BLaER1 (cell line): ENCODE results near the gene SPTBN1.

Experiments
- H3K27ac ChIP-seq: shearing (Covaris generic); formaldehyde crosslinking; 2 replicates; pipeline ENCODE4 v1.8.1; 2022
- H3K27me3 ChIP-seq: shearing (Covaris generic); formaldehyde crosslinking; 2 replicates; pipeline ENCODE4 v1.8.1; 2022
- H3K36me3 ChIP-seq: shearing (Covaris generic); formaldehyde crosslinking; 2 replicates; pipeline ENCODE4 v1.8.1; 2022
- H3K4me1 ChIP-seq: shearing (Covaris generic); formaldehyde crosslinking; 2 replicates; pipeline ENCODE4 v1.8.1; 2022
- H3K4me2 ChIP-seq: shearing (Covaris generic); formaldehyde crosslinking; 2 replicates; pipeline ENCODE4 v1.8.1; 2022
- H3K4me3 ChIP-seq: shearing (Covaris generic); formaldehyde crosslinking; 2 replicates; pipeline ENCODE4 v1.8.1; 2022
- H3K9ac ChIP-seq: shearing (Covaris generic); formaldehyde crosslinking; 2 replicates; pipeline ENCODE4 v1.8.1; 2022
- H3K9me3 ChIP-seq: shearing (Covaris generic); formaldehyde crosslinking; 2 replicates; pipeline ENCODE4 v1.8.1; 2022
- H4K20me1 ChIP-seq: shearing (Covaris generic); formaldehyde crosslinking; 2 replicates; pipeline ENCODE4 v1.8.1; 2022
- Cebpa-rat ChIP-seq: shearing (Covaris generic); IDR thresholded peaks from 2 replicates; pipeline ENCODE4 v1.8.1; 2022

The SPTBN1 gene

DNA sequence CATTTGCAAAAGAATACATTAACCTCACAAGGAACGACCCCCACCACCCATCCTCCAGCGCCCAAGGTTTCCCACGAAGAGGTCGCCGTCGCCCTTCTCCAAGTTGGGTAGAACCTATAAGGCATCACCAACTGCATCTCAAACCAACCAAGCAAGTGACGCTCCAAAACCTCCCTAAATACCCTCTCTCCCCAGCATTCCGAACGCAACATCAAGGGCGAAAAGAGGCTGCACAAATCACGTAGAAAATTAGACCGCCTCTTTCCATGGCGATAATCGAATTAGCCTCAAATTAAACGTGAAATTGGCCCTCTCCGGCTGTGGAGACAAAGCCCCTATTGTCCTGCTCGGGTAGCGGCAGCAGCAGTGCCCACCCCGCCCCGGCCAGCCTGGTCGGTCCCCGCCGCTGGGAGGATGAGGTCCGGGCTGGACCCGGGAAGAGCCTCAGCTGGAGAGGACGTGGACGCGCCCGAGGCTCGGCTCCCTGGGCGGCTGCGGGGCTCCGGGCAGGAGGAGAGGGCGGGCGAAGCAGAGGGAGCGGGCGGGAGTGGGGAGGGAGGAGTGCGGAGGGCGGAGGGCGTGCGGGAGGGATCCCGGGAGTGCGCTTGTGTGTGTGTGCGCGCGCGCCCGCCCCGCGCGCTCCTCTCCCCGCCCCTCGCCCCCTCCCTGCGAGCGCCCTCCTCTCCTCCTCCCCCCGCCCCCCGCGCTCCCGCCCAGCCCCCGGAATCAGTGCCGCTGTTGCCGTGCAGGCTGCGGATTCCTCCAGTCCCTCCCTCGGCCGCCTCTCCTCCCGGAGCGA lies at the start of gene SPTBN1:
TSS of gene SPTBN1 (plus strand) at position 765 of the 799 bp plus-strand sequence. CDS start 70,092 bp downstream, outside the sequence.
- TF ChIP-seq Cebpa-rat: no peak
- H3K9me3 ChIP-seq: no peaks in the 10 kb centered on the region
- H3K9ac ChIP-seq: peak within 1 kb of the TSS; percentile 38; the same call in 1 of the 2 replicates
- H4K20me1 ChIP-seq: peaks cover 24% of the 10 kb centered on the region
- peak within 1 kb of the TSS; percentile 74 for H3K4me3 ChIP-seq
- H3K27me3 ChIP-seq: peaks cover 71% of the 10 kb centered on the region
- H3K4me1 ChIP-seq: peaks cover 21% of the 10 kb centered on the region
- H3K27ac ChIP-seq: no peak within 1 kb of the TSS
- H3K36me3 ChIP-seq: no peaks in the 10 kb centered on the region
- peak within 1 kb of the TSS; percentile 97 for H3K4me2 ChIP-seq

DNA sequence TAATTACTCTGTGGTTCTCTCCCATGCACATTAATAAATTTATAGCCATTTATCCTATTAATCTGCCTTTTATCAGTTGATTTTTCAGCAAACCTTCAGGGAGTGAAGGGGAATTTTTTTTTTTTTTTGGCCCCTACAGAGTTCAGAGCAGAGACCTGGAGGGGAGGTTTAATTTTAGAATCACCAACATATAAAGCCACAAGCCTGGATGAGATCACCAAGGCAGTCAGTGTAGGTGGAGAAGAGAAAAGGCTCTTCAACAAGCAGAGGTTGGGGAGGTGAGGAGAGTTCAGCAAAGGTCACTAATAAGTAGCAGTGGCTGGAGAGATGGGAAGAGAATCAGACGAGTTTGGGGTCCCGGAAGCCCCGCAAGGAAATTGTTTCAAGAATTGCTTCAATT lies 48.4 kb upstream of the SPTBN1 start:
- no peak overlapping the region for H3K4me2 ChIP-seq
- no peak overlapping the region for H3K9ac ChIP-seq
- H3K9me3 ChIP-seq: no peaks in the 10 kb centered on the region
- no peak overlapping the region for H3K27ac ChIP-seq
- peaks cover 32% of the 10 kb centered on the region for H3K4me1 ChIP-seq
- H3K27me3 ChIP-seq: no peaks in the 10 kb centered on the region
- H4K20me1 ChIP-seq: no peaks in the 10 kb centered on the region
- TF ChIP-seq Cebpa-rat: no peak
- H3K4me3 ChIP-seq: no peak overlapping the region
- no peaks in the 10 kb centered on the region for H3K36me3 ChIP-seq

DNA sequence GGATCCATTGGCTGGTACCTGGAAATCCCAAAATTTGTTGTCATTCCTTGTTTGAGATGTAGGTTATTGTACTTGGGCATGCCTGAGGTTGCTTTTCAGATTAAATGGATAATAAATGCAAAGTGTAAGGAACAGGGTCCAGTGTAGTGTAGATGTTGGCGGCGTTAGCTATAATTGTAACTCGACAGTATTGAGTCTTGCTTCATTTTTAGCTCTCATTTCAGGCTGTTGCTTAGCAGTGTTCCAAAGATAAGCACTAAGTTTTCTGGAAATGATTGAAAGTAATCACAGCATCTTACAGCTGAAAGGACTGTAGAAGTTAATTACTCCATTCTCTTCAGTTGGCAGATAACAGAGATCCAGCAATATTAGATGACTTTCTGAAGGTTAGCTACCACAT lies 47.8 kb upstream of the SPTBN1 start:
- no peak overlapping the region for H3K4me2 ChIP-seq
- no peak overlapping the region for H3K9ac ChIP-seq
- no peak overlapping the region for H3K27ac ChIP-seq
- no peaks in the 10 kb centered on the region for H3K27me3 ChIP-seq
- no peaks in the 10 kb centered on the region for H3K36me3 ChIP-seq
- no peak overlapping the region for H3K4me3 ChIP-seq
- H3K4me1 ChIP-seq: peaks cover 26% of the 10 kb centered on the region
- H4K20me1 ChIP-seq: no peaks in the 10 kb centered on the region
- no peak for TF ChIP-seq Cebpa-rat
- no peaks in the 10 kb centered on the region for H3K9me3 ChIP-seq

DNA sequence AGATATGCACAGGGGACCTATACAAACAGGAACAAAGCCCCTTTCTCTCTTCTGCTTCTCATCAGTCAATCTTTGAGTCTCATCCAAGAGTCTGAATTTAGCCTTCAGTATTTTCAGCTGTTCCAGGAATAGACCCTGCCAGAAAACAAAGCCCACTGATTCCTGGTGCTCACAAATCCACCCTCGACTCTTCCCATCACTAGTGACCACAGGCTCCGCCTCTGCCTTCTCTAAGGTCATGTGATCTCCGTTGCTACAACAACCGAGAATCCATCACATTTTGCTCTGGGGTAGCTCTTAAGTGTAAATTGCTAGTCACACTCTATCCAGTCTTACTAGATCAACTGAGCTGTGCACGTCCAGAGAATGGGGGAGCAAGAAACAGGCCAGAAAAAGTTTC lies 46.4 kb upstream of the SPTBN1 start:
- no peaks in the 10 kb centered on the region for H3K27me3 ChIP-seq
- no peak overlapping the region for H3K27ac ChIP-seq
- no peak for TF ChIP-seq Cebpa-rat
- H3K9ac ChIP-seq: no peak overlapping the region
- H3K4me3 ChIP-seq: no peak overlapping the region
- no peaks in the 10 kb centered on the region for H4K20me1 ChIP-seq
- peaks cover 12% of the 10 kb centered on the region for H3K4me1 ChIP-seq
- H3K9me3 ChIP-seq: no peaks in the 10 kb centered on the region
- H3K4me2 ChIP-seq: no peak overlapping the region
- H3K36me3 ChIP-seq: no peaks in the 10 kb centered on the region

DNA sequence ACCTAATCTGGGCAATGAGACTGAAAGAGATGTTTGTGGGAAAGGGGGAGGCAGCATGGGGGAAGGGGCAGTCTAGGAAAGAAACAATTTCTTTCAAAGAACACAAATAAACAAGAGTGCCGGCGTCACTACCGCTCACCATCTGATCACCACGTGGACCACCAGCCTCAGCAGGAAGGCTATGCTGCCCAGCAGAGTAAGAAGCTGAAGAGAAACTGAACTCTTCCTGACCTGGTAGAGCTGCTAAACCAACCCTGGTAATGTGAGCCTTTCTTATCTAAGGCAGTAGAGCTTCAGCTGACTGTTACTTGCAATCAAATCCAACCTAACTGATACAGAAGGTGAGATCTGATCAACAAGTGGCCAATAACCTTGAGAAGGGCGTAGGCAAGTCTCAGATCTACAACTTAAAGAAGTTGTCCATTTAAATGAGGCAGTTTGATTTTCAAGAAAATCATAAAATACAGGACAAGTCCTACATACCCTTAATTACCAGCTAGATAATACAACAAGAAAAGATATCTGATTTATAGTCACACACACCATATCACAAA lies 44.2 kb upstream of the SPTBN1 start:
- no peak for TF ChIP-seq Cebpa-rat
- no peak overlapping the region for H3K4me3 ChIP-seq
- H3K9ac ChIP-seq: no peak overlapping the region
- no peaks in the 10 kb centered on the region for H3K9me3 ChIP-seq
- H3K27ac ChIP-seq: no peak overlapping the region
- no peaks in the 10 kb centered on the region for H3K36me3 ChIP-seq
- no peaks in the 10 kb centered on the region for H4K20me1 ChIP-seq
- no peaks in the 10 kb centered on the region for H3K27me3 ChIP-seq
- peaks cover 11% of the 10 kb centered on the region for H3K4me1 ChIP-seq
- H3K4me2 ChIP-seq: no peak overlapping the region

DNA sequence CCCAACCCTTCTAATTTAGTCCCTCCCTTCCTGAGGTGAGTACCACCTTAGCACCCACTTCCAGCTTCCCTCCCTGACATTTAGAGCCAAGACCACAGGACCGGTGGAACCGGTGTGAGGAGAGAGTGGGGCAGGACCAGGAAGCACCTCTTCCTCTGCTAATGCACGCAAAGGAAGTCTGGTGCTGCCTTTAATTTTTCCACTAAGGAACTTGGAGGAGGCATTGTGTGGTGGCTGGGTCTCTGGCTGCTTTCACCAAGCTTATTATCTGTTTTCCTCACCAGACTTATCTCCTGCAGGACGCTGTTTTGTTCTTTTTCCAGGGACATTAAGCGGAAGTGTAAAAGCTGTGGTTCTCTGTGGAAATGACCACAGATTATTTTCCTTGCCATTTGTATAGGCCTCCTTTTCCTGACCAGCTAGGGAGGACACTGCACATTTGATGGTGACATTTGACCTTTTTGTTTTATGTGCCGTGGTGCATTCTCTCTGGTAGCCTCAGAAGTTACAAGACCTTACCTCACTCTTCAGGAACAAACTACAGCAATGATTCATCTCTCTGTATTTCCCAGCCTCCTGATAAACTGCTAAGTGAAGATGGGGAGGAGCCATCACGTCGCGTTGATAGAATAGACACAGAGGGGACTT lies 39.8 kb upstream of the SPTBN1 start:
- Histone ChIP-seq H3K9ac (no peak overlapping the region), H3K27ac (no peak overlapping the region), H3K4me3 (no peak overlapping the region), H3K4me2 (peak overlapping the region; percentile 17; the same call in 1 of the 2 replicates), H3K9me3 (no peaks in the 10 kb centered on the region), H3K27me3 (no peaks in the 10 kb centered on the region), H3K4me1 (peaks cover 11% of the 10 kb centered on the region), H4K20me1 (no peaks in the 10 kb centered on the region), H3K36me3 (no peaks in the 10 kb centered on the region)
- no peak for TF ChIP-seq Cebpa-rat

DNA sequence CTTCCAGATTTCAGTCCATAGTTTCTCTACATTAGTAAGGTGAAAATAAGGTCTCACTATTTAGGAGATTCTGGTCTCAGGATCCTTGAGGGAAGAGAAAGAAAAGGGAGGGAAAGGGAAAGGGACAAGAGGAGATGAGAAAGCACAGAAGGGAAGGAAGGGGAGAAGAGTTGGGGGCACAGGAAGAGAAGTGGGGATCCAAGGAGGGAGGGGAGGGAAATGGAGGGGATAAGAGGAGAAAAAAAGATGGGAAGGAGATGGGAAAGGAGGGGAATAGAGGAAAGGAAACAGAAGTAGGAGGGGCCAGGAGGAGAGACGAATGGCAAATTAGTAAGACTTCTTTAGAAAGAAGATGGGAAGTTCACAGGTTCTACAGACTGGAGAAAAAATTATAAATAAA lies 39.2 kb upstream of the SPTBN1 start:
- Histone ChIP-seq H3K27me3 (no peaks in the 10 kb centered on the region), H3K9me3 (no peaks in the 10 kb centered on the region), H4K20me1 (no peaks in the 10 kb centered on the region), H3K27ac (no peak overlapping the region), H3K4me1 (peaks cover 17% of the 10 kb centered on the region), H3K36me3 (no peaks in the 10 kb centered on the region), H3K4me2 (no peak overlapping the region), H3K4me3 (no peak overlapping the region), H3K9ac (no peak overlapping the region)
- no peak for TF ChIP-seq Cebpa-rat

DNA sequence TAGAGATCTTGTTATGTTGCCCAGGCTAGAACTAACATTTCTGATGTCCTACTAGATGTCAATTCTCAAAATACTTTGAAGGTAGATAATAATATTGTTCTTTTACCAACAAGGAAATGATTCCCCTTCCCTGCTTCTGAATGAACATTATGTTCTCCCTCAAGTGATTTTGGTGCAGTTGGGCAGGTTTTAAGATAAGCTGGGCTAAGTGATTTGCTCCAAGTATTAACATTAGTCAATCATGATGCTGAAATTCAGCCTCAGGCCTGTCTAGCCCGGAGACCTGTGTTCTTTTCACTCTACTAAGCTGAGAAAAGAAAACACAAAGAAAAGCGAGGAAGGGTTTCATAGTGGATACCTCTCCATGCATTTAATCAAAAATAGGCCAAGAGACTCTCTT lies 38.5 kb upstream of the SPTBN1 start:
- H3K9me3 ChIP-seq: peaks cover 4% of the 10 kb centered on the region; the same call in 1 of the 2 replicates
- no peaks in the 10 kb centered on the region for H3K27me3 ChIP-seq
- H3K9ac ChIP-seq: no peak overlapping the region
- no peak for TF ChIP-seq Cebpa-rat
- no peak overlapping the region for H3K4me2 ChIP-seq
- peaks cover 21% of the 10 kb centered on the region for H3K4me1 ChIP-seq
- H3K4me3 ChIP-seq: no peak overlapping the region
- no peaks in the 10 kb centered on the region for H4K20me1 ChIP-seq
- no peaks in the 10 kb centered on the region for H3K36me3 ChIP-seq
- no peak overlapping the region for H3K27ac ChIP-seq

DNA sequence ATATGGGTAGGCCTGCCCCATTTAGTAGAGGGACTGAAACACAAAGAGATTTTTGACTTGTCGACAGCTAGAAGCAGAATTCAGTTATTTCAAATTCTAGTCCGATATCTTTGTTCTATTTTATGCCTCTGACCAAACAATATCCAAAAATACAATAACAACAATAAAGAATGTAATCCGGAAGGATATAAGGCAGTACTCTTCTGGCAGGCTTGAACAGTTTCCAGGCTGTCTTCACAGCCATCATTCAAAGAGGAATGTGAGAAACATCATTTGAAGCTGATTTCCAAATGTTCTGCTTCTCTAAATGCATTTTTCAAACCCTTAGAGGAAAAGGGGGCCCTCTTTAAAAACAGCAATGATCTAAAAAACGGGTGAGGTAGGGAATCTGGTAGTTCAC lies 36.7 kb upstream of the SPTBN1 start:
- no peak overlapping the region for H3K4me2 ChIP-seq
- no peak for TF ChIP-seq Cebpa-rat
- H3K4me1 ChIP-seq: peaks cover 31% of the 10 kb centered on the region
- no peaks in the 10 kb centered on the region for H3K27me3 ChIP-seq
- no peak overlapping the region for H3K9ac ChIP-seq
- no peaks in the 10 kb centered on the region for H4K20me1 ChIP-seq
- H3K4me3 ChIP-seq: no peak overlapping the region
- H3K27ac ChIP-seq: no peak overlapping the region
- no peaks in the 10 kb centered on the region for H3K36me3 ChIP-seq
- peaks cover 10% of the 10 kb centered on the region; the same call in 1 of the 2 replicates for H3K9me3 ChIP-seq
